PC-9 (cell line): ENCODE measurements around the gene ADIPOQ.

ENCODE experiments used
- EZH2 ChIP-seq: fragments of 200-600 bp; sonication (generic); IDR thresholded peaks from 2 replicates; pipeline ENCODE4 v1.8.0; 2017; ENCODE audit warnings: antibody characterized with exemption, low read depth
- TF ChIP-seq, protein P1 (sequence below): fragments of 200-600 bp; sonication (generic); conservative IDR thresholded peaks from 2 replicates; pipeline ENCODE4 v1.6.1; 2017; ENCODE audit warnings: mixed run types, antibody characterized with exemption, mild to moderate bottlenecking, moderate library complexity

DNA sequence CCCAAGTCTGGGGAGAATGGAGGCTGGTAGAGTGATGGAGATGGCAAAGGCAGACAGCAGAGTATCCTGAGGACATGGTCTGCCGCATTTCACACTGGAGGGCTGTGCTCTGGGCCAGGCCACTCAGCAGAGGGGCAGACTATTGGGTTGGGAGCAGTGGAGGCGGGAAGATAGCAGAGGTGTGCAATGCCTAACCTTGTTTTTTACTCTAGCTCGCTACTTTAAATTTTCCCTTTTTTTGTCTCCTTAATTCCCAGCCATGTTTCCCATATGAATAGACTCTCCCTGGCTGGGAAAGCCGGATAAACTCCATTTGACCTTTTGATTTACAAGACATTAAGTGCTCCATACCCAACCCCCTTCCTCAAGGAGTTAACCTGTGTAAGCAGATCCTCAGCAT, 54.4 kb downstream of the ADIPOQ start:
- TF ChIP-seq, protein P1, sequence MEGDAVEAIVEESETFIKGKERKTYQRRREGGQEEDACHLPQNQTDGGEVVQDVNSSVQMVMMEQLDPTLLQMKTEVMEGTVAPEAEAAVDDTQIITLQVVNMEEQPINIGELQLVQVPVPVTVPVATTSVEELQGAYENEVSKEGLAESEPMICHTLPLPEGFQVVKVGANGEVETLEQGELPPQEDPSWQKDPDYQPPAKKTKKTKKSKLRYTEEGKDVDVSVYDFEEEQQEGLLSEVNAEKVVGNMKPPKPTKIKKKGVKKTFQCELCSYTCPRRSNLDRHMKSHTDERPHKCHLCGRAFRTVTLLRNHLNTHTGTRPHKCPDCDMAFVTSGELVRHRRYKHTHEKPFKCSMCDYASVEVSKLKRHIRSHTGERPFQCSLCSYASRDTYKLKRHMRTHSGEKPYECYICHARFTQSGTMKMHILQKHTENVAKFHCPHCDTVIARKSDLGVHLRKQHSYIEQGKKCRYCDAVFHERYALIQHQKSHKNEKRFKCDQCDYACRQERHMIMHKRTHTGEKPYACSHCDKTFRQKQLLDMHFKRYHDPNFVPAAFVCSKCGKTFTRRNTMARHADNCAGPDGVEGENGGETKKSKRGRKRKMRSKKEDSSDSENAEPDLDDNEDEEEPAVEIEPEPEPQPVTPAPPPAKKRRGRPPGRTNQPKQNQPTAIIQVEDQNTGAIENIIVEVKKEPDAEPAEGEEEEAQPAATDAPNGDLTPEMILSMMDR = no peak
- no peak for TF ChIP-seq EZH2
